ENCODE results near the gene C16orf54. TPM values are rescaled to one million over a fixed set of nuclear protein-coding genes. Genes with fewer than 3 reads are reported as not detected.

The C16orf54 gene
- total and polyA plus RNA-seq, 10 of the 15 experiments (the other 5 are each of a cell fraction or from before 2014, with no cell fraction given): 2.1 to 13.3 (median 5.4) TPM

GRCh38 chr16:29738514-29738913 lies 7.3 kb downstream of the C16orf54 start:
- peak overlapping the region; percentile 47 for H3K27ac ChIP-seq (ENCODE audit: control insufficient read depth, insufficient read depth)
- RAD21 ChIA-PET (ENCODE audit: unreplicated experiment): interaction anchor here (0.5 to 1.9 kb wide), 7 partner anchors 9 to 223 kb away, joined by 3 to 17 read pairs (median 6); partner anchors contain the start of genes KIF22 and TMEM219
- FAIRE-seq: no peak
- no peaks in the 10 kb centered on the region for H3K79me2 ChIP-seq (ENCODE audit: control insufficient read depth, insufficient read depth, low read length)
- peaks cover 17% of the 10 kb centered on the region for H3K4me1 ChIP-seq (ENCODE audit: control insufficient read depth, insufficient read depth, low read length)
- peak overlapping the region; percentile 51 for H3K4me2 ChIP-seq (ENCODE audit: control insufficient read depth, insufficient read depth)
- no TSS peak for BruUV-seq (replicated peaks)
- POLR2A ChIA-PET: interaction anchor here (0.6 to 2.0 kb wide), 6 partner anchors 9 to 78 kb away, joined by 3 to 6 read pairs (median 4); no protein-coding TSS in a partner anchor
- H3K4me3 ChIP-seq: no peak overlapping the region
- H3K36me3 ChIP-seq (ENCODE audit: control insufficient read depth in 2 of 2, insufficient read depth in 2 of 2, low read length in 1 of 2): no peaks in the 10 kb centered on the region; a peak in 1 of 4 replicates
- 0% methylated on average over 2 of the region's 2 CpGs for WGBS (ENCODE audit: insufficient coverage, insufficient replicate concordance, low lambda C conversion rate, missing lambda C conversion rate)
- CTCF ChIA-PET: interaction anchor here (0.6 to 2.3 kb wide), 12 partner anchors 9 to 267 kb away, joined by 3 to 15 read pairs (median 4); partner anchors contain the start of gene KIF22
- in situ Hi-C loops (cut with MboI) (no loop called here), intact Hi-C loops (cut with micrococcal nuclease; ENCODE audit: unreplicated experiment) (no loop called here)
- no peaks in the 10 kb centered on the region for H4K20me1 ChIP-seq (ENCODE audit: control insufficient read depth, insufficient read depth)
- no peak overlapping the region for H3K9ac ChIP-seq (ENCODE audit: control insufficient read depth, insufficient read depth, low read length)
- H3K9me3 ChIP-seq (replicated peaks; ENCODE audit: control insufficient read depth, insufficient read depth, low read length): no peaks in the 10 kb centered on the region; the same call in 2 of the 3 replicates
- H3K27me3 ChIP-seq (replicated peaks in 1 of 2; ENCODE audit: control insufficient read depth in 2 of 2, insufficient read depth in 2 of 2, low read length in 1 of 2): no peaks in the 10 kb centered on the region
- TF ChIP-seq RUNX3 (IDR thresholded peaks at IDR 0.05; ENCODE audit: low read length) (peak; percentile 34; the same call in 1 of the 2 replicates), MYB (IDR thresholded peaks at IDR 0.05; ENCODE audit: borderline replicate concordance, low read depth, low read length) (no peak), EED (IDR thresholded peaks at IDR 0.05; ENCODE audit: low read depth) (no peak), HDAC2 (IDR thresholded peaks at IDR 0.05) (no peak), USF2 (IDR thresholded peaks at IDR 0.05; ENCODE audit: borderline replicate concordance, low read depth, low read length) (no peak), ZBTB4 (CRISPR knock-in tag; IDR thresholded peaks at IDR 0.05) (no peak), SP1 (IDR thresholded peaks at IDR 0.05; ENCODE audit: low read depth, low read length) (no peak), ATF3 (IDR thresholded peaks at IDR 0.05; ENCODE audit: borderline replicate concordance, extremely low read depth, low read depth, low read length) (no peak), ZNF622 (IDR thresholded peaks at IDR 0.05) (no peak), LARP7 (IDR thresholded peaks at IDR 0.05) (no peak), SIX5 (IDR thresholded peaks at IDR 0.05; ENCODE audit: low read depth, low read length, severe bottlenecking) (no peak), NR2C1 (IDR thresholded peaks at IDR 0.05) (no peak), TBL1XR1 (IDR thresholded peaks at IDR 0.05; ENCODE audit: low read depth, low read length) (no peak), JUNB (IDR thresholded peaks at IDR 0.05) (no peak), IKZF2 (IDR thresholded peaks at IDR 0.05) (peak in 1 of 2 experiments; percentile 57; a peak in 3 of 4 replicates)
- H2AFZ ChIP-seq (ENCODE audit: control insufficient read depth, low read depth, low read length): 0 out of 2 replicates have a peak overlapping the region, but pooled peaks have one; percentile 25
- ATAC-seq: peak; percentile 93
- SMC1A ChIA-PET (ENCODE audit: uncharacterized antibody, unreplicated experiment): interaction anchor here (0.6 to 1.6 kb wide), 10 partner anchors 9 to 110 kb away, joined by 3 to 6 read pairs (median 5); partner anchors contain the start of gene KIF22
- DNase-seq (ENCODE audit: low read depth, low spot score): peak; percentile 76

All from GM12878 (cell line).